OCI-LY7 (cell line): Measurements from ENCODE around the gene LPXN.

Experiments
- EZH2phosphoT487 ChIP-seq: fragments of 200-600 bp; sonication (generic); IDR thresholded peaks from 2 replicates; pipeline ENCODE4 v1.6.1; 2018; ENCODE audit warnings: low read depth, borderline replicate concordance, mild to moderate bottlenecking, mixed run types, antibody characterized with exemption, low read length, moderate library complexity, mixed read lengths
- TF ChIP-seq, protein P1 (sequence below): fragments of 200-600 bp; sonication (generic); conservative IDR thresholded peaks from 2 replicates; pipeline ENCODE4 v1.5.1; 2014; ENCODE audit warnings: mild to moderate bottlenecking, antibody characterized with exemption, low read length, moderate library complexity, mixed read lengths

DNA sequence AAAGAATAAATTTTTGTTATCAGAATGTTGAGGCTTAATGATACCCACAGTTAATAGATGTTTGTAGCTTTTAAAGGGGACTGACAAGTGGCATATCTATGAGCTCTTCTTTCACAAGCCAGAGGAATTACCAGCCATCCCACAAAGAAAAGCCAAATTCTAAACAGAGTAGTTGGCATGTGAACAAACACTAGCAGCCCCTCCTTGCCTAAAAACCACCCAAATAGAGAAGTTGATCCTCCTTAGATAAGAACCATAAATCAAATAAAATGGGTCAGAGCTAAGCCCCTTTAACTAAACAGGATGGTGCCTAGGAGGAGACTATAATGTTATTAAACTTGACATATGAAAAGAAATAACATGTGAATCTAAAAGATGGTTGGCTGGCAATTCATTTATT, 11.4 kb downstream of the LPXN start:
- TF ChIP-seq, protein P1, sequence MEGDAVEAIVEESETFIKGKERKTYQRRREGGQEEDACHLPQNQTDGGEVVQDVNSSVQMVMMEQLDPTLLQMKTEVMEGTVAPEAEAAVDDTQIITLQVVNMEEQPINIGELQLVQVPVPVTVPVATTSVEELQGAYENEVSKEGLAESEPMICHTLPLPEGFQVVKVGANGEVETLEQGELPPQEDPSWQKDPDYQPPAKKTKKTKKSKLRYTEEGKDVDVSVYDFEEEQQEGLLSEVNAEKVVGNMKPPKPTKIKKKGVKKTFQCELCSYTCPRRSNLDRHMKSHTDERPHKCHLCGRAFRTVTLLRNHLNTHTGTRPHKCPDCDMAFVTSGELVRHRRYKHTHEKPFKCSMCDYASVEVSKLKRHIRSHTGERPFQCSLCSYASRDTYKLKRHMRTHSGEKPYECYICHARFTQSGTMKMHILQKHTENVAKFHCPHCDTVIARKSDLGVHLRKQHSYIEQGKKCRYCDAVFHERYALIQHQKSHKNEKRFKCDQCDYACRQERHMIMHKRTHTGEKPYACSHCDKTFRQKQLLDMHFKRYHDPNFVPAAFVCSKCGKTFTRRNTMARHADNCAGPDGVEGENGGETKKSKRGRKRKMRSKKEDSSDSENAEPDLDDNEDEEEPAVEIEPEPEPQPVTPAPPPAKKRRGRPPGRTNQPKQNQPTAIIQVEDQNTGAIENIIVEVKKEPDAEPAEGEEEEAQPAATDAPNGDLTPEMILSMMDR, result no peak
- no peak for TF ChIP-seq EZH2phosphoT487
